Measurements from ENCODE around the gene RPS14. TPM values are rescaled to one million over a fixed set of nuclear protein-coding genes. Genes with fewer than 3 reads are reported as not detected.

Gene RPS14
- total and polyA plus RNA-seq, 10 of the 15 experiments (the other 5 are each of a cell fraction or from before 2014, with no cell fraction given), result 2,295 to 4,047 (median 2,787) TPM

- H2AFZ ChIP-seq (ENCODE audit: control insufficient read depth, low read depth, low read length), result no peak overlapping the region
- peaks cover 32% of the 10 kb centered on the region for H3K4me1 ChIP-seq (ENCODE audit: control insufficient read depth, insufficient read depth, low read length)
- POLR2A ChIA-PET, result interaction anchor here (0.6 to 5.0 kb wide), 21 partner anchors 9 to 674 kb away, joined by 3 to 44 read pairs (median 7); partner anchors contain the start of gene PDGFRB
- TSS peak; percentile 45 for BruUV-seq (replicated peaks)
- peak overlapping the region; percentile 99 for H3K4me3 ChIP-seq
- H3K9me3 ChIP-seq (replicated peaks; ENCODE audit: control insufficient read depth, insufficient read depth, low read length), result no peaks in the 10 kb centered on the region
- RAD21 ChIA-PET (ENCODE audit: unreplicated experiment), result interaction anchor here (0.7 to 5.3 kb wide), 10 partner anchors 9 to 78 kb away, joined by 3 to 49 read pairs (median 8); partner anchors contain the start of gene RPS14
- SMC1A ChIA-PET (ENCODE audit: uncharacterized antibody, unreplicated experiment), result interaction anchor here (0.8 to 3.5 kb wide), 10 partner anchors 10 to 216 kb away, joined by 3 to 23 read pairs (median 4); no protein-coding TSS in a partner anchor
- in situ Hi-C loops (cut with MboI) (no loop called here), intact Hi-C loops (cut with micrococcal nuclease; ENCODE audit: unreplicated experiment) (loop anchor here (10.0 kb wide), 2 partner anchors 745 to 1605 kb away; partner anchors contain the start of gene ANXA6)
- H4K20me1 ChIP-seq (ENCODE audit: control insufficient read depth, insufficient read depth), result peaks cover 43% of the 10 kb centered on the region
- ATAC-seq, result peak; percentile 13
- H3K27ac ChIP-seq (ENCODE audit: control insufficient read depth, insufficient read depth), result peak overlapping the region; percentile 100
- WGBS (ENCODE audit: insufficient coverage, insufficient replicate concordance, low lambda C conversion rate, missing lambda C conversion rate), result 0% methylated on average over 14 of the region's 15 CpGs
- H3K9ac ChIP-seq (ENCODE audit: control insufficient read depth, insufficient read depth, low read length), result peak overlapping the region; percentile 100
- H3K36me3 ChIP-seq (ENCODE audit: control insufficient read depth in 2 of 2, insufficient read depth in 2 of 2, low read length in 1 of 2), result peaks cover 26 to 35% of the 10 kb centered on the region in 2 experiments
- peak; percentile 84 for DNase-seq (ENCODE audit: low read depth, low spot score)
- H3K79me2 ChIP-seq (ENCODE audit: control insufficient read depth, insufficient read depth, low read length), result peaks cover 83% of the 10 kb centered on the region
- CTCF ChIA-PET, result interaction anchor here (0.6 to 3.0 kb wide), 9 partner anchors 9 to 40 kb away, joined by 3 to 35 read pairs (median 3); no protein-coding TSS in a partner anchor
- peak; percentile 7 for FAIRE-seq
- no peaks in the 10 kb centered on the region for H3K27me3 ChIP-seq (replicated peaks in 1 of 2; ENCODE audit: control insufficient read depth in 2 of 2, insufficient read depth in 2 of 2, low read length in 1 of 2)
- peak overlapping the region; percentile 81 for H3K4me2 ChIP-seq (ENCODE audit: control insufficient read depth, insufficient read depth)
- peak; percentile 55; the same call in 1 of the 2 replicates for TF ChIP-seq TAF1 (IDR thresholded peaks at IDR 0.05; ENCODE audit: borderline replicate concordance, low read depth, low read length)
- TF ChIP-seq ESRRA (IDR thresholded peaks at IDR 0.05; ENCODE audit: low read length), result no peak
- no peak for TF ChIP-seq CREB1 (IDR thresholded peaks at IDR 0.05; ENCODE audit: low read depth)
- TF ChIP-seq POLR2AphosphoS5 (IDR thresholded peaks at IDR 0.05; ENCODE audit: low read length), result peak; percentile 88
- TF ChIP-seq ZBTB11 (CRISPR knock-in tag; IDR thresholded peaks at IDR 0.05), result peak; percentile 54
- 0 out of 2 replicates have a peak, but pooled peaks have one; percentile 11 for TF ChIP-seq HCFC1 (IDR thresholded peaks at IDR 0.05; ENCODE audit: low read length)
- no peak for TF ChIP-seq TBL1XR1 (IDR thresholded peaks at IDR 0.05; ENCODE audit: low read depth, low read length)
- peak; percentile 54; the same call in 1 of the 2 replicates for TF ChIP-seq PKNOX1 (IDR thresholded peaks at IDR 0.05)
- TF ChIP-seq PAX5 (IDR thresholded peaks at IDR 0.05; ENCODE audit: borderline replicate concordance, low read depth, low read length), result peak; percentile 54; the same call in 1 of the 2 replicates
- no peak for TF ChIP-seq NRF1 (conservative IDR thresholded peaks at IDR 0.05; ENCODE audit: low read depth, low read length)
- TF ChIP-seq CBFB (IDR thresholded peaks at IDR 0.05; ENCODE audit: low read depth), result peak; percentile 58; the same call in 1 of the 2 replicates
- no peak; the same call in 1 of the 2 replicates for TF ChIP-seq RCOR1 (conservative IDR thresholded peaks at IDR 0.05; ENCODE audit: low read depth, low read length)
- TF ChIP-seq E4F1 (IDR thresholded peaks at IDR 0.05; ENCODE audit: borderline replicate concordance, partially characterized antibody), result no peak
- TF ChIP-seq ATF7 (IDR thresholded peaks at IDR 0.05; ENCODE audit: low read depth), result peak; percentile 66
- peak in 1 of 2 experiments; percentile 72; a peak in 1 of 4 replicates for TF ChIP-seq CEBPB (IDR thresholded peaks at IDR 0.05; ENCODE audit: borderline replicate concordance in 1 of 2, low read depth in 2 of 2, low read length in 2 of 2)
These were observed 39.7 kb downstream of the RPS14 start for GRCh38 chr5:150409638-150410523.

Data from GM12878 (cell line).